Measurements from ENCODE around the gene ABR.

DNA sequence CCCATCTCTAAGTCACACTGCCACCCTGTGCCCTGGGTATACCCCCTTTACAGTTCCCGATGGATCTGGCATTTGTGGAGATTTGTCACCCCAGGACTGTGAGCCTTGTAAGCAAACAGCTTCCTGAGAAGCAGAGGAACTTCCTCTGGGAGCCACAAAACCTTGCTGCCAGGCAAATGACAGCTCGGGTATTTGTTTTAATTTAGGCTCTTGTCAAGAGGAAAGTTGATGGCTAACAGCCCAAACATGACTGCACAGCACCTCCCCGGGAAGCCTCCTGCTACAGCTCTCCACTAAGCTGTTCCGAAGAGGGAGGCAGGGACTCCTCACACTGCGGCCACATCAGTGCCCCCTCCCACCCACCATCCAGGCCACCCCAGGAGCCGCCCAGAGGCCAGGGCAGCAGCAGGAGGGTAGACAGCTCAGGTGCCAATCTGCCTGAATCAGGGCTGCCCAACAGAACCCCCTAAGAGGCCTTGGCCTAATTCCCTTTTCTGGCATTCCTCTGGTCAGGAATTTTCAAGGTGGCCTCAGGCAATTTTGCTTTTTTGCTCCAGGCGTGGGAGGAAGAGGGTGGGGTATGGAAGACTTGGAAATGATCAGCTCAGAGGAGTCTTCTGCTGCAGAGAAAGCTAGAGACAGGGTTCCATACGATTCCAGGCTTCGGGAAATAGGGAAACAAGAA lies 2.6 kb downstream of the ABR start:
- TF ChIP-seq POLR2AphosphoS5 (IDR thresholded peaks at IDR 0.05) (no peak), POLR2A (IDR thresholded peaks at IDR 0.05) (no peak)
- TF ChIP-seq, protein P1, sequence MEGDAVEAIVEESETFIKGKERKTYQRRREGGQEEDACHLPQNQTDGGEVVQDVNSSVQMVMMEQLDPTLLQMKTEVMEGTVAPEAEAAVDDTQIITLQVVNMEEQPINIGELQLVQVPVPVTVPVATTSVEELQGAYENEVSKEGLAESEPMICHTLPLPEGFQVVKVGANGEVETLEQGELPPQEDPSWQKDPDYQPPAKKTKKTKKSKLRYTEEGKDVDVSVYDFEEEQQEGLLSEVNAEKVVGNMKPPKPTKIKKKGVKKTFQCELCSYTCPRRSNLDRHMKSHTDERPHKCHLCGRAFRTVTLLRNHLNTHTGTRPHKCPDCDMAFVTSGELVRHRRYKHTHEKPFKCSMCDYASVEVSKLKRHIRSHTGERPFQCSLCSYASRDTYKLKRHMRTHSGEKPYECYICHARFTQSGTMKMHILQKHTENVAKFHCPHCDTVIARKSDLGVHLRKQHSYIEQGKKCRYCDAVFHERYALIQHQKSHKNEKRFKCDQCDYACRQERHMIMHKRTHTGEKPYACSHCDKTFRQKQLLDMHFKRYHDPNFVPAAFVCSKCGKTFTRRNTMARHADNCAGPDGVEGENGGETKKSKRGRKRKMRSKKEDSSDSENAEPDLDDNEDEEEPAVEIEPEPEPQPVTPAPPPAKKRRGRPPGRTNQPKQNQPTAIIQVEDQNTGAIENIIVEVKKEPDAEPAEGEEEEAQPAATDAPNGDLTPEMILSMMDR (IDR thresholded peaks at IDR 0.05) = no peak

Measured in prostate gland (tissue), 2 donors.